ENCODE results near the gene ROBO1. TPM values are rescaled to one million over a fixed set of nuclear protein-coding genes. Genes with fewer than 3 reads are reported as not detected.
A peak's percentile ranks its signal among the peaks of the same experiment; 100 is the strongest.

ROBO1 gene
- total RNA-seq, 1 donor from 2014 or later: 43.7 TPM

- Mint-ChIP-seq H3K36me3 (ENCODE audit: low read depth) (no peaks in the 10 kb centered on the region), H3K27ac (ENCODE audit: unreplicated experiment) (no peak overlapping the region), H3K4me3 (ENCODE audit: unreplicated experiment) (no peak overlapping the region), H3K4me1 (ENCODE audit: low read depth) (peaks cover 17% of the 10 kb centered on the region), H3K9me3 (ENCODE audit: low read depth) (no peaks in the 10 kb centered on the region), H3K27me3 (ENCODE audit: low read depth) (no peaks in the 10 kb centered on the region)
- DNase-seq (ENCODE audit: low spot score): no peak
- TF ChIP-seq, protein P1, sequence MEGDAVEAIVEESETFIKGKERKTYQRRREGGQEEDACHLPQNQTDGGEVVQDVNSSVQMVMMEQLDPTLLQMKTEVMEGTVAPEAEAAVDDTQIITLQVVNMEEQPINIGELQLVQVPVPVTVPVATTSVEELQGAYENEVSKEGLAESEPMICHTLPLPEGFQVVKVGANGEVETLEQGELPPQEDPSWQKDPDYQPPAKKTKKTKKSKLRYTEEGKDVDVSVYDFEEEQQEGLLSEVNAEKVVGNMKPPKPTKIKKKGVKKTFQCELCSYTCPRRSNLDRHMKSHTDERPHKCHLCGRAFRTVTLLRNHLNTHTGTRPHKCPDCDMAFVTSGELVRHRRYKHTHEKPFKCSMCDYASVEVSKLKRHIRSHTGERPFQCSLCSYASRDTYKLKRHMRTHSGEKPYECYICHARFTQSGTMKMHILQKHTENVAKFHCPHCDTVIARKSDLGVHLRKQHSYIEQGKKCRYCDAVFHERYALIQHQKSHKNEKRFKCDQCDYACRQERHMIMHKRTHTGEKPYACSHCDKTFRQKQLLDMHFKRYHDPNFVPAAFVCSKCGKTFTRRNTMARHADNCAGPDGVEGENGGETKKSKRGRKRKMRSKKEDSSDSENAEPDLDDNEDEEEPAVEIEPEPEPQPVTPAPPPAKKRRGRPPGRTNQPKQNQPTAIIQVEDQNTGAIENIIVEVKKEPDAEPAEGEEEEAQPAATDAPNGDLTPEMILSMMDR (IDR thresholded peaks at IDR 0.05): peak; percentile 98
Observed at GRCh38 chr3:78645628-78646310, 1122.0 kb downstream of the ROBO1 start.

GRCh38 chr3:78644847-78645246, 1123.0 kb downstream of the ROBO1 start:
- Mint-ChIP-seq H3K4me1 (ENCODE audit: low read depth) (peaks cover 17% of the 10 kb centered on the region), H3K27ac (ENCODE audit: unreplicated experiment) (no peak overlapping the region), H3K36me3 (ENCODE audit: low read depth) (no peaks in the 10 kb centered on the region), H3K27me3 (ENCODE audit: low read depth) (no peaks in the 10 kb centered on the region), H3K4me3 (ENCODE audit: unreplicated experiment) (no peak overlapping the region), H3K9me3 (ENCODE audit: low read depth) (no peaks in the 10 kb centered on the region)
- TF ChIP-seq, protein P1 (IDR thresholded peaks at IDR 0.05): no peak
- no peak for DNase-seq (ENCODE audit: low spot score)

GRCh38 chr3:78642226-78643035, 1125.4 kb downstream of the ROBO1 start:
- Mint-ChIP-seq H3K27ac (ENCODE audit: unreplicated experiment) (no peak overlapping the region), H3K9me3 (ENCODE audit: low read depth) (no peaks in the 10 kb centered on the region), H3K27me3 (ENCODE audit: low read depth) (no peaks in the 10 kb centered on the region), H3K4me3 (ENCODE audit: unreplicated experiment) (no peak overlapping the region), H3K36me3 (ENCODE audit: low read depth) (no peaks in the 10 kb centered on the region), H3K4me1 (ENCODE audit: low read depth) (peaks cover 14% of the 10 kb centered on the region)
- DNase-seq (ENCODE audit: low spot score): no peak
- TF ChIP-seq, protein P1 (IDR thresholded peaks at IDR 0.05): no peak

- TF ChIP-seq, protein P1 (IDR thresholded peaks at IDR 0.05): no peak
- H3K9me3 Mint-ChIP-seq (ENCODE audit: low read depth): no peaks in the 10 kb centered on the region
- H3K36me3 Mint-ChIP-seq (ENCODE audit: low read depth): no peaks in the 10 kb centered on the region
- H3K4me1 Mint-ChIP-seq (ENCODE audit: low read depth): peaks cover 14% of the 10 kb centered on the region
- no peaks in the 10 kb centered on the region for H3K27me3 Mint-ChIP-seq (ENCODE audit: low read depth)
- no peak for DNase-seq (ENCODE audit: low spot score)
- H3K4me3 Mint-ChIP-seq (ENCODE audit: unreplicated experiment): no peak overlapping the region
- H3K27ac Mint-ChIP-seq (ENCODE audit: unreplicated experiment): no peak overlapping the region
Observed at GRCh38 chr3:78641703-78642102, 1126.1 kb downstream of the ROBO1 start.

GRCh38 chr3:78634316-78634715, 1133.5 kb downstream of the ROBO1 start:
- no peak for DNase-seq (ENCODE audit: low spot score)
- Mint-ChIP-seq H3K9me3 (ENCODE audit: low read depth) (no peaks in the 10 kb centered on the region), H3K36me3 (ENCODE audit: low read depth) (peaks cover 4% of the 10 kb centered on the region), H3K27me3 (ENCODE audit: low read depth) (no peaks in the 10 kb centered on the region), H3K4me1 (ENCODE audit: low read depth) (no peaks in the 10 kb centered on the region), H3K27ac (ENCODE audit: unreplicated experiment) (no peak overlapping the region), H3K4me3 (ENCODE audit: unreplicated experiment) (no peak overlapping the region)
- TF ChIP-seq, protein P1 (IDR thresholded peaks at IDR 0.05): no peak
